Naive thymus-derived CD4-positive, alpha-beta T cell (primary cell): ENCODE measurements around the gene IGF2BP1. TPM values are rescaled to one million over a fixed set of nuclear protein-coding genes. Genes with fewer than 3 reads are reported as not detected.

Experiments
- ATAC-seq: fragments of 150-1000 bp; cut with Tn5 transposase; 2 replicates; pipeline ENCODE4 v1.10.0; 2021; ENCODE audit warnings: mild to moderate bottlenecking, moderate library complexity
- CTCF ChIA-PET: fragments of 350-600 bp; sonication (Branson Sonifier 250); formaldehyde crosslinking; loops from one replicate; lab custom pipeline; 2021; ENCODE audit warnings: antibody characterized with exemption; lab: Charles Lee
- POLR2A ChIA-PET: fragments of 350-600 bp; sonication (Branson Sonifier 250); formaldehyde crosslinking; loops from one replicate; lab custom pipeline; 2021; ENCODE audit warnings: antibody characterized with exemption, inconsistent platforms; lab: Charles Lee
- DNase-seq, 9 donors: peaks; one replicate each; pipeline versions ENCODE4 v3.0.0 to v3.0.0-alpha.2; 2020 to 2022; ENCODE audit warnings: mixed read lengths in 1 of 9
- H3K27ac ChIP-seq: one replicate; pipeline ENCODE4 v1.7.0; 2013; ENCODE audit warnings: mild to moderate bottlenecking, low read depth, low read length, moderate library complexity
- H3K27me3 ChIP-seq, 2 donors: one replicate each; pipeline ENCODE4 v1.7.0; 2013; ENCODE audit warnings: low read length in 2 of 2, mild to moderate bottlenecking in 2 of 2, moderate library complexity in 2 of 2; ENCODE audit not compliant: control insufficient read depth in 2 of 2, insufficient read depth in 2 of 2
- H3K36me3 ChIP-seq, 3 experiments: 1 replicate in 2 of 3; 2 replicates in 1 of 3; pipeline ENCODE4 v1.7.0; 2013; ENCODE audit warnings: low read length in 3 of 3, mild to moderate bottlenecking in 3 of 3, moderate library complexity in 1 of 3; ENCODE audit not compliant: insufficient read depth in 3 of 3, control insufficient read depth in 2 of 3
- H3K4me1 ChIP-seq, 2 donors: one replicate each; pipeline ENCODE4 v1.7.0; 2013; ENCODE audit warnings: low read length in 2 of 2, mild to moderate bottlenecking in 2 of 2, moderate library complexity in 1 of 2; ENCODE audit not compliant: control insufficient read depth in 2 of 2, insufficient read depth in 2 of 2
- H3K4me3 ChIP-seq: 2 replicates; pipeline ENCODE4 v1.7.0; 2013; ENCODE audit warnings: mild to moderate bottlenecking, low read length
- H3K9me3 ChIP-seq, 3 experiments: 1 replicate in 2 of 3; 2 replicates in 1 of 3; pipeline ENCODE4 v1.7.0; 2013; ENCODE audit warnings: low read length in 3 of 3; ENCODE audit not compliant: control insufficient read depth in 2 of 3
- H3K27ac Mint-ChIP-seq, 9 donors: one replicate each; pipeline ENCODE4 v1.8.0; 2020 to 2022; ENCODE audit warnings: mixed read lengths in 9 of 9, mild to moderate bottlenecking in 8 of 9, moderate library complexity in 5 of 9, inconsistent platforms in 2 of 9
- H3K27me3 Mint-ChIP-seq, 5 donors: one replicate each; pipeline ENCODE4 v1.8.0; 2021 to 2022; ENCODE audit warnings: mixed read lengths in 5 of 5, mild to moderate bottlenecking in 1 of 5
- H3K36me3 Mint-ChIP-seq, 5 donors: one replicate each; pipeline ENCODE4 v1.8.0; 2020 to 2022; ENCODE audit warnings: mixed read lengths in 5 of 5, mild to moderate bottlenecking in 3 of 5, inconsistent platforms in 1 of 5
- H3K4me1 Mint-ChIP-seq, 7 donors: one replicate each; pipeline ENCODE4 v1.8.0; 2020 to 2022; ENCODE audit warnings: mixed read lengths in 7 of 7, mild to moderate bottlenecking in 3 of 7, inconsistent platforms in 1 of 7
- H3K4me3 Mint-ChIP-seq, 10 donors: one replicate each; pipeline ENCODE4 v1.8.0; 2020 to 2022; ENCODE audit warnings: mild to moderate bottlenecking in 10 of 10, mixed read lengths in 10 of 10, moderate library complexity in 6 of 10, inconsistent platforms in 2 of 10
- H3K9me3 Mint-ChIP-seq, 11 donors: one replicate each; pipeline ENCODE4 v1.8.0; 2020 to 2022; ENCODE audit warnings: mixed read lengths in 11 of 11, mild to moderate bottlenecking in 4 of 11, inconsistent platforms in 1 of 11, moderate library complexity in 1 of 11
- intact Hi-C, 2 donors: fragments of 100-400 bp; cut with micrococcal nuclease; formaldehyde crosslinking; loops; one replicate each; pipeline ENCODE4 v1.15.1; 2023
- polyA plus RNA-seq, 2 donors: library from polyadenylated mRNA; unstranded; fragments of 300-500 nt; fragmentation: Illumina TruSeq; gene quantifications; one replicate each; pipeline ENCODE4 v1.2.3, GENCODE V29; 2021
- total RNA-seq, 6 experiments: library from RNA in 5 of 6; stranded (reverse) in 5 of 6; gene quantifications; 1 replicate in 5 of 6; 2 replicates in 1 of 6; pipeline ENCODE4 v1.2.3 and lab custom pipeline; 2021 to 2026

Gene IGF2BP1
- total and polyA plus RNA-seq, 7 experiments from 2014 or later, result not detected

GRCh38 chr17:49045376-49045775 lies 48.2 kb downstream of the IGF2BP1 start:
- CTCF ChIA-PET, result interaction anchor here (0.7 kb wide), 1 partner anchor 11 kb away, joined by 3 read pairs; no protein-coding TSS in a partner anchor
- intact Hi-C loops, result no loop called here

GRCh38 chr17:49046912-49047311 lies 49.7 kb downstream of the IGF2BP1 start:
- Histone ChIP-seq H3K27ac (no peak overlapping the region), H3K9me3 (no peaks in the 10 kb centered on the region), H3K4me1 (no peaks in the 10 kb centered on the region), H3K36me3 (no peaks in the 10 kb centered on the region), H3K27me3 (peaks cover 4% of the 10 kb centered on the region in 2 donors), H3K4me3 (no peak overlapping the region)
- Mint-ChIP-seq H3K9me3 (no peaks in the 10 kb centered on the region), H3K4me1 (no peaks in the 10 kb centered on the region), H3K27ac (no peak overlapping the region), H3K4me3 (no peak overlapping the region), H3K27me3 (peaks cover 4 to 14% (median 9%) of the 10 kb centered on the region in 5 donors), H3K36me3 (no peaks in the 10 kb centered on the region)
- DNase-seq, result no peak
- ChIA-PET POLR2A (no interaction called here), CTCF (no interaction called here)
- intact Hi-C loops, result no loop called here
- no peak for ATAC-seq

More at GRCh38 chr17:49045376-49045775, 48.2 kb downstream of the IGF2BP1 start:
- Mint-ChIP-seq H3K9me3 (no peaks in the 10 kb centered on the region), H3K4me1 (no peaks in the 10 kb centered on the region), H3K4me3 (no peak overlapping the region), H3K27me3 (peaks cover 4 to 17% (median 9%) of the 10 kb centered on the region in 5 donors), H3K27ac (no peak overlapping the region), H3K36me3 (no peaks in the 10 kb centered on the region)
- no peak overlapping the region for H3K27ac ChIP-seq
- H3K27me3 ChIP-seq, result peaks cover 0 to 4% of the 10 kb centered on the region in 2 donors
- H3K4me1 ChIP-seq, result no peaks in the 10 kb centered on the region
- H3K9me3 ChIP-seq, result no peaks in the 10 kb centered on the region
- no peak for ATAC-seq
- H3K36me3 ChIP-seq, result no peaks in the 10 kb centered on the region
- POLR2A ChIA-PET, result no interaction called here
- no peak for DNase-seq
- H3K4me3 ChIP-seq, result no peak overlapping the region

GRCh38 chr17:49049265-49049664 lies 52.1 kb downstream of the IGF2BP1 start:
- ATAC-seq (no peak), DNase-seq (no peak)
- Histone ChIP-seq H3K9me3 (no peaks in the 10 kb centered on the region), H3K4me1 (no peaks in the 10 kb centered on the region), H3K27ac (no peak overlapping the region), H3K36me3 (no peaks in the 10 kb centered on the region), H3K27me3 (peaks cover 0 to 4% of the 10 kb centered on the region in 2 donors), H3K4me3 (no peak overlapping the region)
- H3K4me3 Mint-ChIP-seq, result no peak overlapping the region
- ChIA-PET POLR2A (no interaction called here), CTCF (no interaction called here)
- H3K4me1 Mint-ChIP-seq, result no peaks in the 10 kb centered on the region
- intact Hi-C loops, result no loop called here
- H3K9me3 Mint-ChIP-seq, result no peaks in the 10 kb centered on the region
- no peak overlapping the region for H3K27ac Mint-ChIP-seq
- no peaks in the 10 kb centered on the region for H3K36me3 Mint-ChIP-seq
- H3K27me3 Mint-ChIP-seq, result peaks cover under 1 to 17% (median 6%) of the 10 kb centered on the region in 5 donors

- H3K9me3 ChIP-seq, result no peaks in the 10 kb centered on the region
- no peak overlapping the region for H3K27ac ChIP-seq
- H3K27me3 ChIP-seq, result peaks cover 0 to 4% of the 10 kb centered on the region in 2 donors
- H3K4me1 Mint-ChIP-seq, result no peaks in the 10 kb centered on the region
- no peak overlapping the region for H3K4me3 ChIP-seq
- no peaks in the 10 kb centered on the region for H3K9me3 Mint-ChIP-seq
- no peak for DNase-seq
- ATAC-seq, result no peak
- ChIA-PET POLR2A (no interaction called here), CTCF (no interaction called here)
- intact Hi-C loops, result no loop called here
- H3K36me3 Mint-ChIP-seq, result no peaks in the 10 kb centered on the region
- no peak overlapping the region for H3K27ac Mint-ChIP-seq
- H3K36me3 ChIP-seq, result no peaks in the 10 kb centered on the region
- peaks cover 0 to 11% (median 5%) of the 10 kb centered on the region in 5 donors for H3K27me3 Mint-ChIP-seq
- no peaks in the 10 kb centered on the region for H3K4me1 ChIP-seq
- no peak overlapping the region for H3K4me3 Mint-ChIP-seq
Measured at GRCh38 chr17:49050611-49051010, 53.4 kb downstream of the IGF2BP1 start.

GRCh38 chr17:49051269-49051668 lies 54.1 kb downstream of the IGF2BP1 start:
- Histone ChIP-seq H3K4me3 (no peak overlapping the region), H3K4me1 (no peaks in the 10 kb centered on the region), H3K36me3 (no peaks in the 10 kb centered on the region), H3K27me3 (peaks cover 0 to 4% of the 10 kb centered on the region in 2 donors), H3K9me3 (no peaks in the 10 kb centered on the region), H3K27ac (no peak overlapping the region)
- Mint-ChIP-seq H3K9me3 (no peaks in the 10 kb centered on the region), H3K27me3 (peaks cover under 1 to 8% (median 5%) of the 10 kb centered on the region in 5 donors), H3K27ac (no peak overlapping the region), H3K4me3 (no peak overlapping the region), H3K4me1 (peaks cover 0 to 5% (median 0%) of the 10 kb centered on the region in 7 donors), H3K36me3 (no peaks in the 10 kb centered on the region)
- POLR2A ChIA-PET, result no interaction called here
- ATAC-seq (no peak), DNase-seq (no peak)
- intact Hi-C loops, result no loop called here
- CTCF ChIA-PET, result no interaction called here

- CTCF ChIA-PET, result interaction anchor here (0.6 kb wide), 1 partner anchor 169 kb away, joined by 3 read pairs; no protein-coding TSS in a partner anchor
- H3K4me3 ChIP-seq, result no peak overlapping the region
- H3K4me1 ChIP-seq, result no peaks in the 10 kb centered on the region
- H3K9me3 ChIP-seq, result no peaks in the 10 kb centered on the region
- peaks cover 0 to 11% (median 5%) of the 10 kb centered on the region in 5 donors for H3K27me3 Mint-ChIP-seq
- no peaks in the 10 kb centered on the region for H3K9me3 Mint-ChIP-seq
- intact Hi-C loops, result no loop called here
- H3K27ac Mint-ChIP-seq, result no peak overlapping the region
- ATAC-seq (no peak), DNase-seq (no peak)
- H3K36me3 Mint-ChIP-seq, result no peaks in the 10 kb centered on the region
- no peak overlapping the region for H3K4me3 Mint-ChIP-seq
- H3K27ac ChIP-seq, result no peak overlapping the region
- POLR2A ChIA-PET, result no interaction called here
- peaks cover 0 to 4% of the 10 kb centered on the region in 2 donors for H3K27me3 ChIP-seq
- H3K4me1 Mint-ChIP-seq, result peaks cover 0 to 5% (median 0%) of the 10 kb centered on the region in 7 donors
- H3K36me3 ChIP-seq, result no peaks in the 10 kb centered on the region
Measured at GRCh38 chr17:49053171-49053829, 56.1 kb downstream of the IGF2BP1 start.
